ENCODE results near the gene PROSER3. TPM values are rescaled to one million over a fixed set of nuclear protein-coding genes. Genes with fewer than 3 reads are reported as not detected.
"Not testable (repeated sequence)": the region's sequence is repeated elsewhere in the genome, so short reads cannot be mapped to it uniquely, and the experiment has no call there.

PROSER3 gene
- total RNA-seq, 4 donors from 2014 or later = 8.2 to 34.3 (median 13.2) TPM

GRCh38 chr19:35791814-35792279 is 33.9 kb downstream of the PROSER3 start:
- DNase-seq = no peak
- no peak overlapping the region for H3K27ac ChIP-seq
- no peak for TF ChIP-seq CTCF (IDR thresholded peaks at IDR 0.05)
- TF ChIP-seq POLR2A (IDR thresholded peaks at IDR 0.05) = no peak
- intact Hi-C loops (cut with DNase I) = no loop called here
- H3K4me1 ChIP-seq = peaks cover 0 to 8% of the 10 kb centered on the region in 2 donors
- peaks cover 1% of the 10 kb centered on the region for H3K27me3 ChIP-seq
- no peaks in the 10 kb centered on the region for H3K9me3 ChIP-seq
- no peaks in the 10 kb centered on the region for H3K36me3 ChIP-seq
- H3K4me3 ChIP-seq (replicated peaks in 1 of 3) = no peak overlapping the region
- 76 to 97% methylated on average over 2 to 5 of the region's 9 CpGs for WGBS, 2 donors

- DNase-seq = no peak
- H3K27ac ChIP-seq = no peak overlapping the region
- 79 to 83% methylated on average over 8 to 11 of the region's 15 CpGs for WGBS, 2 donors
- no peaks in the 10 kb centered on the region for H3K9me3 ChIP-seq
- peaks cover 0 to 8% of the 10 kb centered on the region in 2 donors for H3K4me1 ChIP-seq
- TF ChIP-seq CTCF (IDR thresholded peaks at IDR 0.05) = no peak
- TF ChIP-seq POLR2A (IDR thresholded peaks at IDR 0.05) = no peak
- peaks cover 6% of the 10 kb centered on the region for H3K27me3 ChIP-seq
- intact Hi-C loops (cut with DNase I) = no loop called here
- H3K36me3 ChIP-seq = no peaks in the 10 kb centered on the region
- no peak overlapping the region for H3K4me3 ChIP-seq (replicated peaks in 1 of 3)
Measured at GRCh38 chr19:35792312-35792711, 34.3 kb downstream of the PROSER3 start.

GRCh38 chr19:35792888-35793287 is 34.9 kb downstream of the PROSER3 start:
- intact Hi-C loops (cut with DNase I) = no loop called here
- Histone ChIP-seq H3K4me1 (peaks cover 0 to 8% of the 10 kb centered on the region in 2 donors), H3K9me3 (no peaks in the 10 kb centered on the region), H3K4me3 (replicated peaks in 1 of 3) (no peak overlapping the region), H3K36me3 (no peaks in the 10 kb centered on the region), H3K27me3 (peaks cover 7% of the 10 kb centered on the region), H3K27ac (no peak overlapping the region)
- 66 to 90% methylated on average over 2 to 3 of the region's 8 CpGs for WGBS, 2 donors
- no peak for TF ChIP-seq CTCF (IDR thresholded peaks at IDR 0.05)
- TF ChIP-seq POLR2A (IDR thresholded peaks at IDR 0.05) = no peak
- DNase-seq = no peak

GRCh38 chr19:35793381-35794165 is 35.6 kb downstream of the PROSER3 start:
- 82 to 88% methylated on average over 7 of the region's 7 CpGs for WGBS, 2 donors
- Histone ChIP-seq H3K4me1 (peaks cover 0 to 8% of the 10 kb centered on the region in 2 donors), H3K27ac (no peak overlapping the region), H3K36me3 (no peaks in the 10 kb centered on the region), H3K9me3 (no peaks in the 10 kb centered on the region), H3K4me3 (replicated peaks in 1 of 3) (no peak overlapping the region), H3K27me3 (peaks cover 7% of the 10 kb centered on the region)
- intact Hi-C loops (cut with DNase I) = no loop called here
- no peak for DNase-seq
- TF ChIP-seq CTCF (IDR thresholded peaks at IDR 0.05) = no peak
- TF ChIP-seq POLR2A (IDR thresholded peaks at IDR 0.05) = no peak

GRCh38 chr19:35795564-35795963 is 37.6 kb downstream of the PROSER3 start:
- WGBS, 2 donors = 80 to 94% methylated on average over 1 of the region's 1 CpG
- not testable (repeated sequence) for H3K9me3 ChIP-seq, H3K27me3 ChIP-seq

More at GRCh38 chr19:35795564-35795963, 37.6 kb downstream of the PROSER3 start:
- H3K36me3 ChIP-seq; H3K27ac ChIP-seq; DNase-seq; intact Hi-C loops (cut with DNase I); H3K4me1 ChIP-seq; H3K4me3 ChIP-seq (replicated peaks in 1 of 3): not testable (repeated sequence)
